HUES48 (cell line): ENCODE measurements around the gene DYRK1A.
"Not testable (repeated sequence)": the region's sequence is repeated elsewhere in the genome, so short reads cannot be mapped to it uniquely, and the experiment has no call there.

ENCODE experiments used
- H3K27ac ChIP-seq: one replicate; pipeline ENCODE4 v1.7.0; 2013; ENCODE audit warnings: low read depth, low read length, inconsistent platforms
- H3K27me3 ChIP-seq: 2 replicates; pipeline ENCODE4 v1.6.1; 2013; ENCODE audit warnings: mild to moderate bottlenecking, low read length; ENCODE audit not compliant: control insufficient read depth, insufficient read depth
- H3K36me3 ChIP-seq: 2 replicates; pipeline ENCODE4 v1.6.1; 2013; ENCODE audit warnings: low read length; ENCODE audit not compliant: control insufficient read depth, insufficient read depth
- H3K4me1 ChIP-seq: 2 replicates; pipeline ENCODE4 v1.6.1; 2013; ENCODE audit warnings: mild to moderate bottlenecking, low read length; ENCODE audit not compliant: control insufficient read depth, insufficient read depth
- H3K4me3 ChIP-seq: 2 replicates; pipeline ENCODE4 v1.5.1; 2013; ENCODE audit warnings: mild to moderate bottlenecking, low read depth, low read length
- H3K9ac ChIP-seq: 2 replicates; pipeline ENCODE4 v1.6.1; 2013; ENCODE audit warnings: mild to moderate bottlenecking, low read depth, low read length, moderate library complexity
- H3K9me3 ChIP-seq: 2 replicates; pipeline ENCODE4 v1.6.1; 2013; ENCODE audit warnings: low read length; ENCODE audit not compliant: control insufficient read depth, insufficient read depth

Gene DYRK1A

DNA sequence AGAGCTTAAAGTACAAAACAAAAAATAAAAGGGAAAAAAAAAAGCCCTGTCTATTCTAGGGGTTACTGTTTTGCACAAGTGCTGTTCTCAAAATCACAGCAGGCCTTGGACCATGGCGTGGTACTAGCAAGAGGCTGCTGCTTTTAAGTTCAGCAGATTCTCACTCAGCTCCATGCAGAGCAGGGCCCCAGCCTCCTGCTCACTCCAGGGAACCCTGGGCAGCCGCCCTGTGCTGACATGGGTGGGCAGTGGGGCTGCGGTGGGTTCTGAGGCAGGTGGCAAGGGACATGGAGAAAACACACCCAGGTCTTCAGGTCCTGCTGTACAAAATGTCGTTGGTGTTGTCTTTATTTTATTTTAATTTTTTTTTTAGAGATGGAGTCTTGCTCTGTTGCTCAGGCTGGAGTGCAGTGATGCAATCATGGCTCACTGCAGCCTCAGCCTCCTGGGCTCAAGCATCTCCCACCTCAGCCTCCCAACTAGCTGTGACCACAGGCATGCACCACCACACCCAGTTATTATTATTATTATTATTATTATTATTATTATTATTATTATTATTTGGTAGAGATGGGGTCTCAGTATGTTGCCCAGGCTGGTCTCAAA, 170.9 kb downstream of the DYRK1A start:
- no peaks in the 10 kb centered on the region for H3K4me1 ChIP-seq
- no peaks in the 10 kb centered on the region for H3K36me3 ChIP-seq
- H3K27me3 ChIP-seq, result no peaks in the 10 kb centered on the region
- H3K9me3 ChIP-seq, result peaks cover 18% of the 10 kb centered on the region
- H3K4me3 ChIP-seq, result no peak overlapping the region
- peak overlapping the region; percentile 35 for H3K27ac ChIP-seq
- peak overlapping the region; percentile 36; the same call in 1 of the 2 replicates for H3K9ac ChIP-seq

DNA sequence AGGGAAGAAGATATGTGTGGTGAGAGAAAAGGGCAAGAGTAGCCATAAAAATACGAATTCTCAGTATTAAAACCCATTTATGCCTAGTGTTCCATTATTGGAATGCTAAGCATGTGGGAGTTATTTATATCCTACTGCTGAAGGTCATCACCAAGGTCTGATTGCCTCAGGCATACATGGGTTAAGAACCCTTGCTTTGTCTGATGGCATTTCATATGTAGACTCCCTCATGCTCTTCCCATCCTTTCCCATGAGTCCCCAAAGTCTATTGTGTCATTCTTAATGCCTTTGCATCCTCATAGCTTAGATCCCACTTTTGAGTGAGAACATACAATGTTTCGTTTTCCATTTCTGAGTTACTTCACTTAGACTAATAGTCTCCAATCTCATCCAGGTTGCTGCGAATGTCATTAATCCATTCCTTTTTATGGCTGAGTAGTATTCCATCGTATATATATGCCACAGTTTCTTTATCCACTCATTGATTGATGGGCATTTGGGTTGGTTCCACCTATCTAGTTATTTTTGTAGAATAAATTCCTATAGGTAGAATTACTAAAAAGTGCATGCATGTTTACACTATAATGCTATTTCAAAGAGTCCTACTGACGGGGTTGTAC, 172.5 kb downstream of the DYRK1A start:
- H3K36me3 ChIP-seq, result no peaks in the 10 kb centered on the region
- no peaks in the 10 kb centered on the region for H3K27me3 ChIP-seq
- H3K9ac ChIP-seq, result no peak overlapping the region
- no peaks in the 10 kb centered on the region for H3K4me1 ChIP-seq
- H3K9me3 ChIP-seq, result peaks cover 18% of the 10 kb centered on the region
- no peak overlapping the region for H3K4me3 ChIP-seq
- no peak overlapping the region for H3K27ac ChIP-seq

DNA sequence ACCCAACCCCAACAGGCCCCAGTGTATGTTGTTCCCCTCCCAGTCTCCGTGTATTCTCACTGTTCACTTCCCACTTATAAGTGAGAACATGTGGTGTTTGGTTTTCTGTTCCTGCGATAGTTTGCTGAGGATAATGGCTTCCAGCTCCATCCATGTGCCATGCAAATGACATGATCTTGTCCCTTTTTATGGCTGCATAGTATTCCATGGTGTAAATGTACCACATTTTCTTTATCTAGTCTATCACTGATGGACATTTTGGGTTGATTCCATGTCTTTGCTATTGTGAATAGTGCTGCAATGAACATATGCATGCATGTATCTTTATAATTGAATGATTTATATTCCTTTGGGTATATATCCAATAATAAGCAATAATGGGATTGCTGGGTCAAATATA, 174.6 kb downstream of the DYRK1A start:
- H3K4me1 ChIP-seq, H3K27ac ChIP-seq, H3K27me3 ChIP-seq, H3K36me3 ChIP-seq, H3K4me3 ChIP-seq, H3K9ac ChIP-seq: not testable (repeated sequence)
- H3K9me3 ChIP-seq, result peaks cover 10% of the 10 kb centered on the region

DNA sequence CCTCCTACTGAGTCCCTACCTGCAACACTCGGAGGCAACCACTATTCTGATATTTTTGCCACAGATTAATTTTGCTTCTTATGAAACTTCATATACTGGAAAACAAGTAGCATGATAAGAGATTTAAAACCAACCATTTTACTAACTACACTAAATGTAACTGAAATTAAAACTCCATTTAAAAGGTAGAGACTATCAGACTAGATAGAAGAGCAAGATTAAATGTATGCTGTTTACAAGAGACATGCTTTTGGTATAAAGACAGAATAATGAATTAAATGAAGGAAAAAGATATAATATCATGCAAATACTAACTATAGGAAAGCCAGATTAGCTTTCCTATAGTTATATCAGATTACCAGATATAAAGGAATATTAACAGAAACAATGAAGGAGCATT, 175.9 kb downstream of the DYRK1A start:
- H3K4me3 ChIP-seq, result no peak overlapping the region
- H3K9me3 ChIP-seq, result 0 out of 2 replicates have a peak, but pooled peaks cover 2% of the 10 kb centered on the region
- no peak overlapping the region for H3K27ac ChIP-seq
- H3K4me1 ChIP-seq, result no peaks in the 10 kb centered on the region
- no peak overlapping the region for H3K9ac ChIP-seq
- H3K27me3 ChIP-seq, result no peaks in the 10 kb centered on the region
- H3K36me3 ChIP-seq, result no peaks in the 10 kb centered on the region

DNA sequence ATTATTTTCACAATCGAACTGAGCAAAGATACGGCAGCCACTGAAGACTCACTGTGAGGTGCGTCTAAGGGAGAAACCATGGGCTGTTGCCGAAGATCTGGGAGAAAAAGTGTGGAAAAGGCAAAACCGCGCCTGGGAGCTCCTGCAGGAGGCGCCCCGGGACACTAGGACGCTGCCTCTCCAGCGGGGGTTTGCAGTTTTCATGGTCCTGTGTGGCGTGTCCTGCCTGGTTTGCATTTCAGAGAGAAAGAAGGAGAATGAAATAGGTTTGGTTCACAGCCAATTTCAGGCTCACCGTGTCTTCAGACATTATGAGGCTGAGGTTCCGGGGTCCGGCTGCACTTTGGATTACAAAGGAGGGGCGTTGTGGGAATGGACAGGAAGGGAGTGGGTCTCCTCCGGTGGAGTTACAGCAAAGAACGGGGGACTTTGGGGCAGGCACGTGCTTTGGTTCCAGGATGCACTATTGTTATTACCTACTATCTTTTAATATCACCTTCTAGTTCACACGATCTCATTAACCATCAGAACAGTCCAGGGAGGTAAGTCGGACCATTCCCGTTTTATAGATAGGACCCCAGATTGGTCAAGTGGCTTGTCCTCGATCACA, 179.8 kb downstream of the DYRK1A start:
- Histone ChIP-seq H3K9me3 (no peaks in the 10 kb centered on the region), H3K9ac (no peak overlapping the region), H3K27ac (no peak overlapping the region)

DNA sequence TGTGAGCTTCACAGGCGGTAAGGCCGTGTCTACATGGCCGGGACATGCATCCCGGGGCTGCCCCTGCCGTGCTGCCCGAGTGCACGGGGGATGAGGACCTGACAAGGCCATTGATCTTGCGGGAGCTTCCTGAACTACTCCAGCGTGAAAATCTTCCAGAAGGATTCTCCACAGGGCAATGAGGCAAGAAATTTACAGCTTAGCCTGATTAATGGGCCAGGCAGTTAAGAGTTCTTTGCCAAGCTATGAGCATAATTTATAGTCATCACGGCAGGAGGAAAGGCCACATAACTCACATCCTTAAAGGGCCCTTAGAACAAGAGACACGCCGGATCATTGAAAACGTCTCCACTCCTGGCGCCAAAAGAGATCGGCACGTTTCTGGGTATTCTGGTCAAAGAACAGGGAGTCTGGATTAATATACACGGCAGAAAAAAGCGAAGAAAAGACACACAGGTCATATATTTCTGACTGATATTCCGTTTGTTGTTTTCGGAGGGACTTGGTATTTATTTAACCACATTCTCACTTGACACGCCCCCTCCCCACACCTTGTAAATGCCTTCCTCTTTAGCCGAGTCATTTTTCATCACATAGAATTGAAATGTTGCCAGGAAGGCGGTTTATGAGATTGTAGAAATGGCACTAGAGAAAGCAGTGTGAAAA, 180.5 kb downstream of the DYRK1A start:
- Histone ChIP-seq H3K36me3 (no peaks in the 10 kb centered on the region), H3K9ac (no peak overlapping the region), H3K27me3 (no peaks in the 10 kb centered on the region), H3K9me3 (no peaks in the 10 kb centered on the region), H3K27ac (no peak overlapping the region), H3K4me1 (no peaks in the 10 kb centered on the region), H3K4me3 (no peak overlapping the region)

More for the DNA sequence above, 179.8 kb downstream of the DYRK1A start:
- H3K27me3 ChIP-seq, result no peaks in the 10 kb centered on the region
- H3K36me3 ChIP-seq, result no peaks in the 10 kb centered on the region
- no peaks in the 10 kb centered on the region for H3K4me1 ChIP-seq
- no peak overlapping the region for H3K4me3 ChIP-seq

DNA sequence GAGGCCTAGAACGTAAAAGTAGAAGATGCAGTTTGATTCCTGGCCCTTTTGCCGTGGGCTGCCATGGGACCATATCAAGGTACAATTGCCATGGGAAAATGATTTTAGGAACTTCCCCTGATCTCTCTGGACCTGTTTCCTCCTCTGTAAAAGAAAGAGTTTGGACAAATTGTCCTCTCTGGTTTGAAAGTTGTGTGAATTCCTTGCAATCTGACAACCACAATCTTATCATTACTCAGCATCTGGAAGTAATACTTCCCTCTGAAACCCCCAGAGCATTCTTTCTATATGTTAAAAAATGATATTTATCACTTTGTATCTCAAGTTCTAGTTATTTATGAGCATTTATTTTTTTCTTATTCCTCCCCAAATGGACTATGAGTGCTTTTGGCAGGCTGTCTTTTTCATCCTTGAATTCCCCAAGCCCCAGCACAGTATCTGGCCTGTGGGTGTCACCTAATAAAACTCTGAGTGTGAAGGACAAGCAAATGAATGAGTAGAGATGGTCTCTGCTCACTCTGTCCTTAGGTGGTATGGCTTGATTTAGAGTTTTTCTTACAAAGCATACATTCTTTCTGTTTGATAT, 181.1 kb downstream of the DYRK1A start:
- Histone ChIP-seq H3K27me3 (no peaks in the 10 kb centered on the region), H3K4me3 (no peak overlapping the region), H3K36me3 (no peaks in the 10 kb centered on the region), H3K27ac (no peak overlapping the region), H3K9ac (no peak overlapping the region), H3K4me1 (no peaks in the 10 kb centered on the region), H3K9me3 (no peaks in the 10 kb centered on the region)

DNA sequence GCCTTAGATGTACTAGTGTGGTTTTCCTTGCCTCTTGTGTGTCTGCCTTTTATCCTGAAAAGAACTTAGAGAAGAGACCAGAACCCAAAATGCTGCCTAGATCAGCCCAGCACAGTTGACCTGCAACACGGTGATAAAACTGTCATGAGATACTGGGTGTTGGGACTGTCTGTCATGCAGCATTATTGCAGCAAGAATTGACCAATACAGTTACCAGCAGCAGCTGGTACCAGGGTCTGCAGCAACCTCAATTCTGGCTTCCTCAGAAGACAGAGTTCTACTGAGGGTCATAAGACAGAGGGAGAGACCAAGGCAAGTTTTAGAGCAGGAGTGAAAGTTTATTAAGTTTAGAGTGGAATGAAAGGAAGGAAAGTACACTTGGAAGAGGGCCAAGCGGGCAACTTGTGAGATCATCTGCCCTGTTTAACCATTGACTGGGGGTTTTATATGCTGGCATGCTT, 182.0 kb downstream of the DYRK1A start:
- Histone ChIP-seq H3K9me3 (no peaks in the 10 kb centered on the region), H3K4me3 (no peak overlapping the region), H3K4me1 (no peaks in the 10 kb centered on the region), H3K9ac (no peak overlapping the region), H3K27ac (no peak overlapping the region), H3K27me3 (no peaks in the 10 kb centered on the region), H3K36me3 (no peaks in the 10 kb centered on the region)

DNA sequence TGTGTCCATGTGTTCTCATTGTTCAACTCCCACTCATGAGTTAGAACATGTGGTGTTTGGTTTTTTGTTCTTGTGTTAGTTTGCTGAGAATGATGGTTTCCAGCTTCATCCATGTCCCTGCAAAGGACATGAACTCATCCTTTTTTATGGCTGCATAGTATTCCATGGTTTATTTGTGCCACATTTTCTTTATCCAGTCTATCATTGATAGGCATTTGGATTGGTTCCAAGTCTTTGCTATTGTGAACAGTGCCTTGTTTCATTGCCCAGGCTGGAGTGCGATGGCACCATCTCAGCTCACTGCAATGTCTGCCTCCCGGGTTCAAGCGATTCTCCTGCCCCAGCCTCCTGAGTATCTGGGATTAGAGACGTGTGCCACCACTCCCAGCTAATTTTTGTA, 183.2 kb downstream of the DYRK1A start:
- H3K9me3 ChIP-seq, H3K9ac ChIP-seq, H3K27ac ChIP-seq, H3K4me3 ChIP-seq, H3K4me1 ChIP-seq, H3K27me3 ChIP-seq, H3K36me3 ChIP-seq: not testable (repeated sequence)

DNA sequence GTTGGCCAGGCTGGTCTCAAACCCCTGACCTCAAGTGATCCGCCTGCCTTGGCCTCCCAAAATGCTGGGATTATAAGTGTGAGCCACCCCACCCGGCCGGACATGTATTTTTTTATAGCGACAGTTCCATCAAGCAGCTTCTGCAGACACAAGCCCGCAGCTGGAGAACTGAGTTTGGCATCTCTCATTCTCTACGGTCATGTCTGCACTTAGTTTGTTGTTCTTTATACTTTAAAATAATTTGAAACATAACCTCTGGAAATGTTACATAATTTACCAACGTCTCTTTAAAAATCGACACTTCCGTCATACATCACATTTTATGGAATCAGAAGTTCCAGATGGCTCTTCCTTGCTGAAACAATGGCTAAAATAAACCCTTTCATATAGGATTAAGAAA, 183.6 kb downstream of the DYRK1A start:
- H3K27me3 ChIP-seq, result no peaks in the 10 kb centered on the region
- no peak overlapping the region for H3K4me3 ChIP-seq
- H3K36me3 ChIP-seq, result no peaks in the 10 kb centered on the region
- no peak overlapping the region for H3K9ac ChIP-seq
- H3K27ac ChIP-seq, result no peak overlapping the region
- no peaks in the 10 kb centered on the region for H3K4me1 ChIP-seq
- no peaks in the 10 kb centered on the region for H3K9me3 ChIP-seq
